Mesenchymal stem cell (in vitro differentiated cells and primary cell): ENCODE results near the gene ITGB4.
"Not testable (repeated sequence)": the region's sequence is repeated elsewhere in the genome, so short reads cannot be mapped to it uniquely, and the experiment has no call there.

Source experiments
- DNase-seq: peaks from one replicate; pipeline ENCODE4 v3.0.0-alpha.2; 2013
- H2AFZ ChIP-seq: one replicate; pipeline ENCODE4 v1.6.1; 2013; ENCODE audit warnings: low read depth, mild to moderate bottlenecking, control low read depth, inconsistent platforms, low read length, moderate library complexity
- H2AK5ac ChIP-seq: 2 replicates; pipeline ENCODE4 v1.6.1; 2013; ENCODE audit warnings: low read length, moderate library complexity, mild to moderate bottlenecking, inconsistent platforms; ENCODE audit not compliant: severe bottlenecking
- H2BK120ac ChIP-seq: one replicate; pipeline ENCODE4 v1.6.1; 2013; ENCODE audit warnings: low read depth, mild to moderate bottlenecking, inconsistent platforms, low read length, moderate library complexity
- H2BK12ac ChIP-seq, 2 experiments: one replicate each; pipeline ENCODE4 v1.6.1; 2013; ENCODE audit warnings: inconsistent platforms in 2 of 2, low read length in 2 of 2, mild to moderate bottlenecking in 2 of 2, moderate library complexity in 2 of 2, control low read depth in 1 of 2
- H2BK15ac ChIP-seq: one replicate; pipeline ENCODE4 v1.6.1; 2013; ENCODE audit warnings: mild to moderate bottlenecking, low read depth, inconsistent platforms; ENCODE audit not compliant: poor library complexity, severe bottlenecking
- H2BK5ac ChIP-seq: 2 replicates; pipeline ENCODE4 v1.6.1; 2013; ENCODE audit warnings: low read depth, mild to moderate bottlenecking, low read length, control low read depth, inconsistent platforms; ENCODE audit not compliant: poor library complexity, severe bottlenecking
- H3K14ac ChIP-seq, 2 experiments: one replicate each; pipeline ENCODE4 v1.6.1; 2013; ENCODE audit warnings: inconsistent platforms in 2 of 2, low read length in 2 of 2, control low read depth in 1 of 2, mild to moderate bottlenecking in 1 of 2, moderate library complexity in 1 of 2
- H3K18ac ChIP-seq, 2 experiments: one replicate each; pipeline ENCODE4 v1.6.1; 2013; ENCODE audit warnings: inconsistent platforms in 2 of 2, low read length in 2 of 2, control low read depth in 1 of 2, low read depth in 1 of 2, mild to moderate bottlenecking in 1 of 2
- H3K23ac ChIP-seq, 2 experiments: one replicate each; pipeline ENCODE4 v1.6.1; 2013; ENCODE audit warnings: inconsistent platforms in 2 of 2, low read length in 2 of 2, mild to moderate bottlenecking in 2 of 2, moderate library complexity in 2 of 2, control low read depth in 1 of 2
- H3K27ac ChIP-seq: 2 replicates; pipeline ENCODE4 v1.5.1; 2013; ENCODE audit warnings: mild to moderate bottlenecking, moderate library complexity, low read length, control low read depth, inconsistent platforms; ENCODE audit not compliant: poor library complexity, severe bottlenecking
- H3K27me3 ChIP-seq, 2 experiments: 2 replicates each; pipeline versions ENCODE4 v1.6.1 to v1.7.0; 2013; ENCODE audit warnings: low read length in 2 of 2, mild to moderate bottlenecking in 2 of 2, moderate library complexity in 2 of 2, control low read depth in 1 of 2, inconsistent platforms in 1 of 2; ENCODE audit not compliant: control insufficient read depth in 1 of 2, insufficient read depth in 1 of 2
- H3K36me3 ChIP-seq, 2 experiments: 2 replicates each; pipeline versions ENCODE4 v1.6.1 to v1.7.0; 2013; ENCODE audit warnings: low read length in 2 of 2, control low read depth in 1 of 2, inconsistent platforms in 1 of 2, low read depth in 1 of 2, mild to moderate bottlenecking in 1 of 2; ENCODE audit not compliant: insufficient read depth in 2 of 2, control insufficient read depth in 1 of 2
- H3K4ac ChIP-seq, 2 experiments: one replicate each; pipeline ENCODE4 v1.6.1; 2013; ENCODE audit warnings: inconsistent platforms in 2 of 2, low read length in 2 of 2, mild to moderate bottlenecking in 2 of 2, moderate library complexity in 2 of 2, control low read depth in 1 of 2, low read depth in 1 of 2
- H3K4me1 ChIP-seq: 2 replicates; pipeline ENCODE4 v1.6.1; 2013; ENCODE audit warnings: low read depth, low read length, control low read depth; ENCODE audit not compliant: control insufficient read depth, insufficient read depth
- H3K4me2 ChIP-seq: 2 replicates; pipeline ENCODE4 v1.6.1; 2013; ENCODE audit warnings: low read length, mild to moderate bottlenecking, inconsistent platforms; ENCODE audit not compliant: poor library complexity, severe bottlenecking
- H3K4me3 ChIP-seq, 2 experiments: 2 replicates each; pipeline versions ENCODE4 v1.5.1 to v1.7.0; 2013; ENCODE audit warnings: low read length in 2 of 2, mild to moderate bottlenecking in 2 of 2, control low read depth in 1 of 2, low read depth in 1 of 2; ENCODE audit not compliant: insufficient read depth in 1 of 2
- H3K79me1 ChIP-seq: replicated peaks from 2 replicates; pipeline ENCODE4 v1.6.1; 2013; ENCODE audit warnings: mild to moderate bottlenecking, control low read depth, low read length, inconsistent platforms; ENCODE audit not compliant: poor library complexity, severe bottlenecking
- H3K9ac ChIP-seq: 2 replicates; pipeline ENCODE4 v1.7.0; 2013; ENCODE audit warnings: mild to moderate bottlenecking, low read length, moderate library complexity
- H3K9me3 ChIP-seq: 2 replicates; pipeline ENCODE4 v1.7.0; 2013; ENCODE audit warnings: mild to moderate bottlenecking, low read length; ENCODE audit not compliant: control insufficient read depth
- H4K8ac ChIP-seq: one replicate; pipeline ENCODE4 v1.6.1; 2013; ENCODE audit warnings: inconsistent platforms, mild to moderate bottlenecking, low read length, moderate library complexity
- H4K91ac ChIP-seq: one replicate; pipeline ENCODE4 v1.6.1; 2013; ENCODE audit warnings: mild to moderate bottlenecking, low read length, inconsistent platforms
- WGBS: methylation state at CpG from one replicate; pipeline ENCODE4 v1.1.7; 2013; ENCODE audit warnings: mixed read lengths; 5-methylcytosine and 5-hydroxymethylcytosine counted together

ITGB4 gene

DNA sequence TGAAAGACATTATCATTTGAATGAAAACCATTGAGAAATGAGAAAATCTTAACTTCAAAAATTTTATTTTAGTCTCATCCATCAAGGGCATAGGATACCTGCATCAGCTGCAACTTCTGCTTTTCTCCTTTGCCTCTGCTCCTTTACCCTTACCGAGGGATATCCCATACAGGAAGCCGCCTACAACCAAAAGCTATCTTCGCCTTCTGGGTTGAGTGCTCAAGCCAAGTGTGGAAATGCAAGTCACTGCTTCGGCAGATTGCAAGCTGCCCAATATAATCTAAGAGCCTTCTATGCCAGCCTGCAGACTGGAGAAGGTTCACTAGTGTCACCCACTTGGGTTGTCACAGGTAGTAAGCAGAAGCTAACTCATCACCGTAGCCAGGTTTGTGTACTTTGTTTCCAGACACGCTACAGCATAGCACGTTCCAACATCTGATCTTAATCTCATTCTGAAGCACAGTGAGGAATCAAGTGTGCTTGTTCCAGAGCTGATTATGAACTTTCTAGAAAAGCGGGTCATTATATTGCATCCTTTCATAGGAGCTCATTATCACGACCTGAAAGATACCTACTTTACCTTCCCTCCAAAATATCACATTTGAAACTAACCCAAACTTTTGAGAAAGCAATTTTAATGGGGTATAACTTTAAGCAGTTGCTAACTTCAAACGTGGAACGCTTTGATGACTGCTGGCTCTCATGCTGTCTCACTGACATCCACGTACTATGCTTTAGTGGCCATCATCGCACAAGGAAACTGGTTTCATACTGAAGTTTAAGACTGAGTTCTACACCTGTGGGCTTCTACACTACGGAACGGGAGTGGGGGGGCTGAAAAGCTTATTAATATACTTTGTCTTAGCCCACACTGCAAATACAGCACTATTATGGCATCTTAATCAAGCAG, 55.4 kb downstream of the ITGB4 start:
- H4K8ac ChIP-seq = peak overlapping the region; percentile 16
- no peak overlapping the region for H2BK5ac ChIP-seq
- no peak overlapping the region for H3K14ac ChIP-seq
- H3K27ac ChIP-seq = no peak overlapping the region
- no peaks in the 10 kb centered on the region for H3K9me3 ChIP-seq
- H2AFZ ChIP-seq = no peak overlapping the region
- peak overlapping the region in 1 of 2 experiments; percentile 25 for H2BK12ac ChIP-seq
- H2BK15ac ChIP-seq = no peak overlapping the region
- no peak overlapping the region for H3K18ac ChIP-seq
- no peak overlapping the region for H3K23ac ChIP-seq
- H3K4me1 ChIP-seq = peaks cover 6% of the 10 kb centered on the region
- peak overlapping the region in 1 of 2 experiments; percentile 96 for H3K4me3 ChIP-seq
- no peak for DNase-seq
- 90% methylated on average over 15 of the region's 15 CpGs for WGBS
- H3K27me3 ChIP-seq = no peaks in the 10 kb centered on the region
- H2BK120ac ChIP-seq = no peak overlapping the region
- peak overlapping the region; percentile 41 for H3K4me2 ChIP-seq
- H3K4ac ChIP-seq = no peak overlapping the region
- H3K9ac ChIP-seq = peak overlapping the region; percentile 97
- no peak overlapping the region for H2AK5ac ChIP-seq
- H4K91ac ChIP-seq = no peak overlapping the region
- peaks cover 25 to 45% of the 10 kb centered on the region in 2 experiments for H3K36me3 ChIP-seq
- no peaks in the 10 kb centered on the region for H3K79me1 ChIP-seq

GRCh38 chr17:75777296-75777922, 56.1 kb downstream of the ITGB4 start:
- Histone ChIP-seq H3K9me3 (no peaks in the 10 kb centered on the region), H2AK5ac (no peak overlapping the region), H4K91ac (no peak overlapping the region), H3K4me1 (peaks cover 6% of the 10 kb centered on the region), H2BK5ac (no peak overlapping the region), H3K9ac (peak overlapping the region; percentile 97), H2BK120ac (no peak overlapping the region), H2AFZ (no peak overlapping the region), H3K4ac (no peak overlapping the region), H3K36me3 (peaks cover 25 to 45% of the 10 kb centered on the region in 2 experiments), H2BK12ac (no peak overlapping the region), H4K8ac (no peak overlapping the region), H3K27me3 (no peaks in the 10 kb centered on the region), H3K27ac (no peak overlapping the region), H3K79me1 (no peaks in the 10 kb centered on the region), H3K23ac (no peak overlapping the region), H2BK15ac (no peak overlapping the region), H3K4me3 (peak overlapping the region in 1 of 2 experiments; percentile 96), H3K4me2 (peak overlapping the region; percentile 62), H3K18ac (no peak overlapping the region), H3K14ac (no peak overlapping the region)
- no peak for DNase-seq
- WGBS = 56% methylated on average over 1 of the region's 2 CpGs

- H3K9me3 ChIP-seq = not testable (repeated sequence)
- 13% methylated on average over 19 of the region's 19 CpGs for WGBS
These were observed 57.0 kb downstream of the ITGB4 start for GRCh38 chr17:75778066-75778860.

More at GRCh38 chr17:75778066-75778860, 57.0 kb downstream of the ITGB4 start:
- not testable (repeated sequence) for H3K23ac ChIP-seq, H2BK15ac ChIP-seq, H4K8ac ChIP-seq, DNase-seq, H3K14ac ChIP-seq, H3K27me3 ChIP-seq, H2BK12ac ChIP-seq, H2BK120ac ChIP-seq, H3K4me1 ChIP-seq, H3K18ac ChIP-seq, H2BK5ac ChIP-seq, H3K79me1 ChIP-seq, H3K4ac ChIP-seq, H2AK5ac ChIP-seq, H2AFZ ChIP-seq, H4K91ac ChIP-seq
- Histone ChIP-seq H3K4me3 (peak overlapping the region; percentile 87 to 96), H3K9ac (peak overlapping the region; percentile 97), H3K4me2 (peak overlapping the region; percentile 60), H3K36me3 (peaks cover 25 to 45% of the 10 kb centered on the region in 2 experiments), H3K27ac (peak overlapping the region; percentile 81)
